GF-D8 (cell line): ENCODE results near the gene TRIM50.
"Not testable (repeated sequence)": the region's sequence is repeated elsewhere in the genome, so short reads cannot be mapped to it uniquely, and the experiment has no call there.

ENCODE experiments used
- DNase-seq: peaks from one replicate; lab custom pipeline; 2025; lab: John Stamatoyannopoulos, UW

Gene TRIM50

GRCh38 chr7:73327922-73328321 lies at the start of gene TRIM50, which contains the start of gene FKBP6:
Gene TRIM50 (minus strand): TSS chr7:73328082. CDS start chr7:73324787, 3,295 bp downstream.
Gene FKBP6 (plus strand): TSS chr7:73328161. CDS start chr7:73328429, 268 bp downstream.
- DNase-seq: not testable (repeated sequence)

- no peak for DNase-seq
Observed at GRCh38 chr7:73376671-73377412, 49.0 kb upstream of the TRIM50 start.

GRCh38 chr7:73376262-73376661 lies 48.4 kb upstream of the TRIM50 start:
- not testable (repeated sequence) for DNase-seq

GRCh38 chr7:73373741-73374140 lies 45.9 kb upstream of the TRIM50 start:
- no peak for DNase-seq

GRCh38 chr7:73369622-73370021 lies 41.7 kb upstream of the TRIM50 start:
- no peak for DNase-seq

- no peak for DNase-seq
Observed at GRCh38 chr7:73369009-73369408, 41.1 kb upstream of the TRIM50 start.

- no peak for DNase-seq
Observed at GRCh38 chr7:73366990-73367389, 39.1 kb upstream of the TRIM50 start.

GRCh38 chr7:73366127-73366526 lies 38.2 kb upstream of the TRIM50 start:
- DNase-seq: no peak

- DNase-seq: no peak
Observed at GRCh38 chr7:73364006-73364728, 36.3 kb upstream of the TRIM50 start.

- DNase-seq: no peak
Observed at GRCh38 chr7:73363225-73364005, 35.5 kb upstream of the TRIM50 start.

GRCh38 chr7:73360590-73360989 lies 32.7 kb upstream of the TRIM50 start:
- DNase-seq: not testable (repeated sequence)

GRCh38 chr7:73359746-73360375 lies 32.0 kb upstream of the TRIM50 start:
- no peak for DNase-seq

GRCh38 chr7:73359306-73359705 lies 31.4 kb upstream of the TRIM50 start:
- DNase-seq: no peak

GRCh38 chr7:73358590-73359275 lies 30.9 kb upstream of the TRIM50 start:
- no peak for DNase-seq

- no peak for DNase-seq
Observed at GRCh38 chr7:73356159-73356558, 28.3 kb upstream of the TRIM50 start.

- no peak for DNase-seq
Observed at GRCh38 chr7:73354821-73355220, 26.9 kb upstream of the TRIM50 start.

- DNase-seq: no peak
Observed at GRCh38 chr7:73354196-73354595, 26.3 kb upstream of the TRIM50 start.

GRCh38 chr7:73353243-73353642 lies 25.4 kb upstream of the TRIM50 start:
- no peak for DNase-seq

- no peak for DNase-seq
Observed at GRCh38 chr7:73352784-73353183, 24.9 kb upstream of the TRIM50 start.

- DNase-seq: no peak
Observed at GRCh38 chr7:73351447-73352167, 23.7 kb upstream of the TRIM50 start.
